GM10266 (cell line): ENCODE results near the gene ATP6V0E2.

Experiments used
- DNase-seq: peaks from one replicate; pipeline ENCODE4 v3.0.0; 2012; ENCODE audit errors: extremely low spot score
- TF ChIP-seq, protein P1 (sequence below): IDR thresholded peaks from 2 replicates; pipeline ENCODE4 v1.5.1; 2012; ENCODE audit warnings: mild to moderate bottlenecking, low read depth; ENCODE audit not compliant: control insufficient read depth, insufficient read depth; ENCODE audit errors: missing control alignments

The ATP6V0E2 gene

DNA sequence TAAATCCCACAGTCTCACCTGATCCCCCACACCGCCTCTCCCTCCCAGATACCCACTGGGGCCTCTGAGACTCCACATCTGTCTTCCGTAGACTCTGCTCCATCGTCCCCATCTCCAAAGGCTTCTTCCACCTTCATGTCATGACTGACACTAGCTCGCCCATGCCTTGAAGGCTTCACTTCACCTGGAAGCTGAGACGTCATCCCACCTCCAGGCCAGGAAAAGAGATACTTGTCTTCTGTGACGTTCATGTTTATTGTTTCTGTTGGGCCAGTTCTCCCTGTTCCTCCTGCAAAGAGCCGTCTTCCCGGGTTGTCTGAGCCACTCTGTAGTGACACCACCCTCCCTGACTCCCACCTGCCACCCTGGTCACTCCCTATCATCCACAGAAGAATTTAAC is 39.2 kb upstream of the ATP6V0E2 start:
- DNase-seq, result no peak
- TF ChIP-seq, protein P1, sequence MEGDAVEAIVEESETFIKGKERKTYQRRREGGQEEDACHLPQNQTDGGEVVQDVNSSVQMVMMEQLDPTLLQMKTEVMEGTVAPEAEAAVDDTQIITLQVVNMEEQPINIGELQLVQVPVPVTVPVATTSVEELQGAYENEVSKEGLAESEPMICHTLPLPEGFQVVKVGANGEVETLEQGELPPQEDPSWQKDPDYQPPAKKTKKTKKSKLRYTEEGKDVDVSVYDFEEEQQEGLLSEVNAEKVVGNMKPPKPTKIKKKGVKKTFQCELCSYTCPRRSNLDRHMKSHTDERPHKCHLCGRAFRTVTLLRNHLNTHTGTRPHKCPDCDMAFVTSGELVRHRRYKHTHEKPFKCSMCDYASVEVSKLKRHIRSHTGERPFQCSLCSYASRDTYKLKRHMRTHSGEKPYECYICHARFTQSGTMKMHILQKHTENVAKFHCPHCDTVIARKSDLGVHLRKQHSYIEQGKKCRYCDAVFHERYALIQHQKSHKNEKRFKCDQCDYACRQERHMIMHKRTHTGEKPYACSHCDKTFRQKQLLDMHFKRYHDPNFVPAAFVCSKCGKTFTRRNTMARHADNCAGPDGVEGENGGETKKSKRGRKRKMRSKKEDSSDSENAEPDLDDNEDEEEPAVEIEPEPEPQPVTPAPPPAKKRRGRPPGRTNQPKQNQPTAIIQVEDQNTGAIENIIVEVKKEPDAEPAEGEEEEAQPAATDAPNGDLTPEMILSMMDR, result no peak

DNA sequence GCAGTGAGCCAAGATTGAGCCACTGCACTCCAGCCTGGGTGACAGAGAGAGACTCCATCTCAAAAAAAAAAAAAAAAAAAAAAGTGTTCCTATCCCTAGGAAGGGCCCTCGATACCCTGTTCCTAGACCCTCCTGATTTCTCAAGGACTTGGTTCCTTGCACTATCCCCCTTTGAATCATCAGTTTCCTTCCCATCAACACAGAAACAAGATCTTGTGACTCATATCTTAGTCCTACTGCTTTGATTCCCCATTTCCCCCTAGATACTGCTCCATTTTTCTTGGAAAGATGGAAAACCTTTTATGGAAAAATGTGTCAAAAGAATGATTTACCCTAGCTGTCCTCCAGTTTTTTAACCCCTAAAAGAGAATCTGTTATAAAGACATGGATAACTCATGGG is 37.3 kb upstream of the ATP6V0E2 start:
- TF ChIP-seq, protein P1, result no peak
- no peak for DNase-seq

DNA sequence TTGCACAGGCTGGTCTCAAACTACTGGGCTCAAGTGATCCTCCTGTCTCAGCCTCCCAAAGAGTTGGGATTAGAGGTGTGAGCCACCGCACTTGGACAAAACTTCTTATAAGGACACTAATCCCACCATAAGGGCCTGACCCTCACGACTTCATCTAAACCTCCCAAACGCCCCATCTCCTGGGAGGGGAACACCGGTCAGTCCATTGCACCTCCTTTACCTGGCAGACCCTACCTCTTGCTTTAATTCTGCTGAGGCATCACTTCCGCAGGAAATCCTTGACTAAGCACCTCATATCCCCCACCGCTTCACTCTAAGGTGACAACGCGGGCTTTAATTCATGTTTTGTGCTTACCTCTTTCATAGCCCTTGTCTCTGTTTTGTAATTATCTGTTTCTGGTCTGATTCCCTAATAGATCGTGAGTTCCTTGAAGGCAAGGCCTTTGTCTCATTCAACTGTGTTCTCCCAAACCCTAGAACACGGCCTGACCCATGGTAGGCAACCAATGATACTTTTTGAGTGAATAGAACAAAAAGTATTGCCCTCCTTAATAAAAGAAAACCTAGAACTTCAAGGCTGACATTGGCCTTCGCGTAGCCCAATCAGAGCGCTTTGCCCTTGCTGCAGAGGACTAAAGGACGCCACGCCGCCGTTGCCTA is 36.1 kb upstream of the ATP6V0E2 start:
- DNase-seq, result no peak
- TF ChIP-seq, protein P1, result no peak

DNA sequence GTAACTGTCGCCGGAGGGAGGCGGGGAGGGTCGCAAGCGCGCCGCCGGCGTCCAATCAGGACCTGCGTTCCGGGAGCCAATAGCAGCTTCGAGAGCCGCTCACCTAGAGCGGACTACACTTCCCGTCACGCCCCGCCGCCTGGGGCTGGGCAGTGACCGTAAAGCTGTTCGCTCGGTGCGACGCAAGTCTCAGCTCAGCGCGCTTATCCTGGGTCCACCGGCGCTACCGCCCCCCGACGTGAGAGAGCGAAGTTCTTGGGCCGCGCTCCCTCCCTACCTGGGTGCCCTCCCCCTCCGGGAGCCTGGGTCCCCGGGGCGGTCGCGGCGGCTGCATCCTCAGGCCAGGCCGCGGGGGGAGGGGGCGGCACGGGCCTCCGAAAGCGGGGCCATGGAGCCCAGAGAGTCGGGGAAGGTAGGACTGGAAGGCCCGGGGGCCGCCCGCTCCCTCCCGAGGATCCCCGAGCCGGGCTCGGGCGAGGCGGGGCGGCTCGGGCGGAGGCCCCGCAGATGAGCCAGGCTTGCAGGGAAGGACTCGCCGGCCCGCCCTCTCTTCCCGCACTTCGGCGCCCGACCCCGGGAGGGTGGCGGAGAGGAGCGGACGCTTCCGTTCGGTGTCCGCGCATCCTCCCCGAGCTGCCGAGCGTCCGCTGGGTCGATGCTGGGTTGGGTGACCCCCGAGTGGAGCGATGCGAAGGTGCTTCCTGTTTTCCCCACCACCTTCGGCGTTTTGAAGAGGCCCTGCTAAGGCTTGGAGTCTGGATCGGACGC is 35.4 kb upstream of the ATP6V0E2 start, which contains the start of gene ZNF862:
TSS of gene ZNF862 (plus strand) at position 152 of the 768 bp plus-strand sequence. CDS start at position 389, 237 bp downstream.
- TF ChIP-seq, protein P1, result no peak

DNA sequence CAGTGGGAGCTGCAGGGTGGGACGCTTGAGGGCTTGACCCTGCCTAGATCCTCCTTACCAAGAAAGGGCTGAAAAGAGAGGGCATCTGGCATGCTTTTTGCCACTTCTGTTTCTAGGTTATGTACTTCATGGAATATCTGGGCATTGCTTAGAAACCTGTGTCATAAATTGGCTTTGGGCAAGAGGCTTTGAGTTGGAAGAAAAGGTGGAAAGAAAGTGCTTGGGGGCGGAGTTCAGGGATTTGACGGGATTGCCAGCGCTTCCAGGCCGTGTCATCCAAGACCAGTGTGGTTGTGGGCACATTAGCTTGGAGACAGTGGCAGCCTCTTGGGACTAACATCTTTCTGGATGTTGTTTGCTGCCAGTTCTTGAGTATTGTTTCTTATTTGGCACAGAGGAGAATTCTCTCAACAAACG is 34.8 kb upstream of the ATP6V0E2 start:
- TF ChIP-seq, protein P1, result no peak
- no peak for DNase-seq

More for the DNA sequence above, 35.4 kb upstream of the ATP6V0E2 start, which contains the start of gene ZNF862:
- DNase-seq, result peak; percentile 99

DNA sequence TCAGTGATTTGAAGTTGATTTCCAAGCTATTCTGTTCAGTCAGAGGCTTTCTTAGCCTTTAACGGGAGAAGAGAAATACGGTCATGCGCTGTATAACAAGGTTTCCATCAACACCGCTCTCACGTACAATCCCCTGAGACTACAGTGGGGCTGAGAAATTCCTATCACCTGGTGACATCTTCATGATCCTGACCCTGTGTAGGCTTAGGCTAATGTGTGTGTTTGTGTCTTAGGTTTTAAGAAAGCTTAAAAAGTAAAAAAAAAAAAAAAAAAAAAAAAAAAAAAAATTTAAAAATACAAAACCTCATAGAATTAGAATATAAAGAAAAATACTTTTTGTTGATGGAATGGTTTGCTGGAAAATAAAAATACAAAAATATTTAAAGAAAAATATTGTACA is 33.8 kb upstream of the ATP6V0E2 start:
- TF ChIP-seq, protein P1, result no peak
- DNase-seq, result no peak

DNA sequence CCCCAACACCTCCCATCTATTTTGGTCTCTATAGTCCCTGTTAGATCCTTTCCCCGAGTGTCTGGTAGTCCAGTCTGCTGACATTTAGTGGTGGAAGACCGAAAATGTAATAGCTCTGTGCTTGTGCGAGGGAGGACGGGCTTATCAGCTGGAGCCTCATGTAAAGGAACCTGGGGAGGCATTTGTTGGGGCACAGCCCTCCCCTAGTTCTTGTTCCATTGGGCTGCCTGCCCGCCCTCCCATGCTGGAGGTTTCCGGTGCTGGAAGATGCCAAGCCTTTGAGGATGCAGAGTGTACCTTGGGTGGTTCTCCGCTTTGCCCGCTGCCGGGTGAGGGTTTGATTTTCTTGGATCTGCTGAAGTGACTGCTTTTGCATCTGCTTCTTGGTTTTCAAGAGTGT is 30.2 kb upstream of the ATP6V0E2 start:
- DNase-seq, result no peak
- TF ChIP-seq, protein P1, result no peak
